ENCODE data around the gene DYSF. TPM values are rescaled to one million over a fixed set of nuclear protein-coding genes. Genes with fewer than 3 reads are reported as not detected.

Gene DYSF
- total RNA-seq, 1 donor from 2014 or later = 42.8 TPM

GRCh38 chr2:71606244-71606643, 152.9 kb downstream of the DYSF start:
- no peaks in the 10 kb centered on the region for H3K27me3 ChIP-seq (ENCODE audit: control insufficient read depth, insufficient read depth, low read length)
- H3K4me3 ChIP-seq (ENCODE audit: low read depth, low read length) = no peak overlapping the region
- no peak for TF ChIP-seq CTCF (IDR thresholded peaks at IDR 0.05; ENCODE audit: insufficient read depth, low read length, poor library complexity, severe bottlenecking)
- no peak for DNase-seq (ENCODE audit: low read depth)
- H3K36me3 ChIP-seq (ENCODE audit: control insufficient read depth, insufficient read depth, low read length) = no peaks in the 10 kb centered on the region

GRCh38 chr2:71607151-71607889, 154.0 kb downstream of the DYSF start:
- Histone ChIP-seq H3K4me3 (ENCODE audit: low read depth, low read length) (no peak overlapping the region), H3K27me3 (ENCODE audit: control insufficient read depth, insufficient read depth, low read length) (no peaks in the 10 kb centered on the region), H3K36me3 (ENCODE audit: control insufficient read depth, insufficient read depth, low read length) (no peaks in the 10 kb centered on the region)
- no peak for DNase-seq (ENCODE audit: low read depth)
- no peak for TF ChIP-seq CTCF (IDR thresholded peaks at IDR 0.05; ENCODE audit: insufficient read depth, low read length, poor library complexity, severe bottlenecking)

GRCh38 chr2:71608034-71608433, 154.7 kb downstream of the DYSF start:
- H3K27me3 ChIP-seq (ENCODE audit: control insufficient read depth, insufficient read depth, low read length) = no peaks in the 10 kb centered on the region
- no peak for DNase-seq (ENCODE audit: low read depth)
- H3K36me3 ChIP-seq (ENCODE audit: control insufficient read depth, insufficient read depth, low read length) = no peaks in the 10 kb centered on the region
- no peak for TF ChIP-seq CTCF (IDR thresholded peaks at IDR 0.05; ENCODE audit: insufficient read depth, low read length, poor library complexity, severe bottlenecking)
- no peak overlapping the region for H3K4me3 ChIP-seq (ENCODE audit: low read depth, low read length)

- no peak overlapping the region for H3K4me3 ChIP-seq (ENCODE audit: low read depth, low read length)
- H3K36me3 ChIP-seq (ENCODE audit: control insufficient read depth, insufficient read depth, low read length) = no peaks in the 10 kb centered on the region
- no peak for DNase-seq (ENCODE audit: low read depth)
- no peaks in the 10 kb centered on the region for H3K27me3 ChIP-seq (ENCODE audit: control insufficient read depth, insufficient read depth, low read length)
- TF ChIP-seq CTCF (IDR thresholded peaks at IDR 0.05; ENCODE audit: insufficient read depth, low read length, poor library complexity, severe bottlenecking) = no peak
These were observed 155.1 kb downstream of the DYSF start for GRCh38 chr2:71608441-71608840.

GRCh38 chr2:71609029-71609428, 155.7 kb downstream of the DYSF start:
- Histone ChIP-seq H3K36me3 (ENCODE audit: control insufficient read depth, insufficient read depth, low read length) (no peaks in the 10 kb centered on the region), H3K4me3 (ENCODE audit: low read depth, low read length) (no peak overlapping the region), H3K27me3 (ENCODE audit: control insufficient read depth, insufficient read depth, low read length) (no peaks in the 10 kb centered on the region)
- TF ChIP-seq CTCF (IDR thresholded peaks at IDR 0.05; ENCODE audit: insufficient read depth, low read length, poor library complexity, severe bottlenecking) = no peak
- DNase-seq (ENCODE audit: low read depth) = no peak

- no peak for TF ChIP-seq CTCF (IDR thresholded peaks at IDR 0.05; ENCODE audit: insufficient read depth, low read length, poor library complexity, severe bottlenecking)
- DNase-seq (ENCODE audit: low read depth) = no peak
- Histone ChIP-seq H3K27me3 (ENCODE audit: control insufficient read depth, insufficient read depth, low read length) (no peaks in the 10 kb centered on the region), H3K36me3 (ENCODE audit: control insufficient read depth, insufficient read depth, low read length) (no peaks in the 10 kb centered on the region), H3K4me3 (ENCODE audit: low read depth, low read length) (no peak overlapping the region)
These were observed 156.1 kb downstream of the DYSF start for GRCh38 chr2:71609441-71609840.
